Measurements from ENCODE around the gene GMPPB. TPM values are rescaled to one million over a fixed set of nuclear protein-coding genes. Genes with fewer than 3 reads are reported as not detected.

GMPPB gene
- total RNA-seq, 1 experiment from 2014 or later: 28.0 TPM

GRCh38 chr3:49702672-49703071 is 21.1 kb downstream of the GMPPB start:
- Mint-ChIP-seq H3K36me3 (peaks cover 3% of the 10 kb centered on the region), H3K27ac (no peak overlapping the region), H3K4me3 (no peak overlapping the region), H3K4me1 (peaks cover 16% of the 10 kb centered on the region), H3K27me3 (ENCODE audit: low read depth) (no peaks in the 10 kb centered on the region), H3K9me3 (no peaks in the 10 kb centered on the region)
- ATAC-seq (no peak), DNase-seq (ENCODE audit: low spot score) (no peak)
- POLR2A ChIA-PET: no interaction called here
- CTCF ChIA-PET: interaction anchor here (1.0 to 3.7 kb wide), 9 partner anchors 9 to 163 kb away, joined by 3 to 49 read pairs (median 8); partner anchors contain the start of genes AMIGO3, GMPPB and IP6K1
- TF ChIP-seq ATF1 (CRISPR knock-in tag; IDR thresholded peaks at IDR 0.05) (no peak), ZNF671 (CRISPR knock-in tag; IDR thresholded peaks at IDR 0.05) (no peak), E2F1 (CRISPR knock-in tag; IDR thresholded peaks at IDR 0.05) (no peak), SMAD3 (CRISPR knock-in tag; IDR thresholded peaks at IDR 0.05; ENCODE audit: borderline replicate concordance) (no peak)

- ChIA-PET CTCF (interaction anchor here (0.6 to 3.7 kb wide), 66 partner anchors 8 to 422 kb away, joined by 3 to 55 read pairs (median 4); partner anchors contain the start of genes AMIGO3, AMT, CAMKV and GMPPB), POLR2A (interaction anchor here (0.8 to 1.0 kb wide), 2 partner anchors 18 to 209 kb away, joined by 3 to 6 read pairs; partner anchors contain the start of gene AMIGO3)
- no peaks in the 10 kb centered on the region for H3K9me3 Mint-ChIP-seq
- peaks cover 16% of the 10 kb centered on the region for H3K4me1 Mint-ChIP-seq
- H3K27ac Mint-ChIP-seq: no peak overlapping the region; the same call in 1 of the 2 replicates
- TF ChIP-seq AFF4 (CRISPR knock-in tag; IDR thresholded peaks at IDR 0.05; ENCODE audit: borderline replicate concordance): no peak
- no peak for TF ChIP-seq ZNF396 (CRISPR knock-in tag; IDR thresholded peaks at IDR 0.05; ENCODE audit: borderline replicate concordance)
- 0 out of 2 replicates have a peak, but pooled peaks have one; percentile 44 for TF ChIP-seq MLX (CRISPR knock-in tag; IDR thresholded peaks at IDR 0.05)
- no peak for TF ChIP-seq CBFB (CRISPR knock-in tag; IDR thresholded peaks at IDR 0.05; ENCODE audit: low read depth)
- no peak for TF ChIP-seq ZNF425 (CRISPR knock-in tag; conservative IDR thresholded peaks at IDR 0.05)
- H3K4me3 Mint-ChIP-seq: no peak overlapping the region
- DNase-seq (ENCODE audit: low spot score) (peak; percentile 85), ATAC-seq (peak; percentile 66)
- H3K27me3 Mint-ChIP-seq (ENCODE audit: low read depth): no peaks in the 10 kb centered on the region
- peaks cover 3% of the 10 kb centered on the region for H3K36me3 Mint-ChIP-seq
These were observed 22.2 kb downstream of the GMPPB start for GRCh38 chr3:49701388-49702077.

GRCh38 chr3:49700453-49701128 is 23.2 kb downstream of the GMPPB start:
- TF ChIP-seq CTCF (IDR thresholded peaks at IDR 0.05): peak; percentile 14; the same call in 1 of the 2 replicates
- no peak for TF ChIP-seq MLX (CRISPR knock-in tag; IDR thresholded peaks at IDR 0.05)
- Mint-ChIP-seq H3K4me1 (peaks cover 16% of the 10 kb centered on the region), H3K36me3 (peaks cover 3% of the 10 kb centered on the region), H3K27ac (peak overlapping the region; percentile 27; the same call in 1 of the 2 replicates), H3K9me3 (no peaks in the 10 kb centered on the region), H3K27me3 (ENCODE audit: low read depth) (no peaks in the 10 kb centered on the region), H3K4me3 (no peak overlapping the region)
- CTCF ChIA-PET: interaction anchor here (0.6 to 3.7 kb wide), 65 partner anchors 8 to 423 kb away, joined by 3 to 55 read pairs (median 4); partner anchors contain the start of genes AMIGO3, AMT, CAMKV and GMPPB
- DNase-seq (ENCODE audit: low spot score) (peak; percentile 52), ATAC-seq (peak; percentile 27)
- POLR2A ChIA-PET: interaction anchor here (0.8 to 1.0 kb wide), 2 partner anchors 19 to 210 kb away, joined by 3 to 6 read pairs; partner anchors contain the start of gene AMIGO3

Data from WTC11 (cell line).